ENCODE results near the gene GALNT14.

The GALNT14 gene

GRCh38 chr2:31110998-31111397 lies 27.2 kb downstream of the GALNT14 start:
- TF ChIP-seq ZC3H10 (CRISPR knock-in tag; IDR thresholded peaks at IDR 0.05) (no peak), ZNF565 (CRISPR knock-in tag; conservative IDR thresholded peaks at IDR 0.05; ENCODE audit: low read depth) (no peak), PPARA (CRISPR knock-in tag; IDR thresholded peaks at IDR 0.05; ENCODE audit: borderline replicate concordance) (no peak), GLIS3 (CRISPR knock-in tag; IDR thresholded peaks at IDR 0.05) (no peak), ZNF70 (CRISPR knock-in tag; IDR thresholded peaks at IDR 0.05) (no peak), CSRNP3 (CRISPR knock-in tag; IDR thresholded peaks at IDR 0.05) (no peak), ISL1 (CRISPR knock-in tag; IDR thresholded peaks at IDR 0.05) (no peak), CSDC2 (CRISPR knock-in tag; IDR thresholded peaks at IDR 0.05) (no peak), ESRRG (CRISPR knock-in tag; IDR thresholded peaks at IDR 0.05) (no peak)
- TF ChIP-seq, protein P1, sequence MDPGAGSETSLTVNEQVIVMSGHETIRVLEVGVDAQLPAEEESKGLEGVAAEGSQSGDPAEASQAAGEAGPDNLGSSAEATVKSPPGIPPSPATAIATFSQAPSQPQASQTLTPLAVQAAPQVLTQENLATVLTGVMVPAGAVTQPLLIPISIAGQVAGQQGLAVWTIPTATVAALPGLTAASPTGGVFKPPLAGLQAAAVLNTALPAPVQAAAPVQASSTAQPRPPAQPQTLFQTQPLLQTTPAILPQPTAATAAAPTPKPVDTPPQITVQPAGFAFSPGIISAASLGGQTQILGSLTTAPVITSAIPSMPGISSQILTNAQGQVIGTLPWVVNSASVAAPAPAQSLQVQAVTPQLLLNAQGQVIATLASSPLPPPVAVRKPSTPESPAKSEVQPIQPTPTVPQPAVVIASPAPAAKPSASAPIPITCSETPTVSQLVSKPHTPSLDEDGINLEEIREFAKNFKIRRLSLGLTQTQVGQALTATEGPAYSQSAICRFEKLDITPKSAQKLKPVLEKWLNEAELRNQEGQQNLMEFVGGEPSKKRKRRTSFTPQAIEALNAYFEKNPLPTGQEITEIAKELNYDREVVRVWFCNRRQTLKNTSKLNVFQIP (CRISPR knock-in tag; IDR thresholded peaks at IDR 0.05; ENCODE audit: borderline replicate concordance, low read depth), result no peak

GRCh38 chr2:31110431-31110830 lies 27.8 kb downstream of the GALNT14 start:
- ATAC-seq, result no peak
- TF ChIP-seq ZFP30 (CRISPR knock-in tag; IDR thresholded peaks at IDR 0.05), result no peak
- no peak for TF ChIP-seq ISL1 (CRISPR knock-in tag; IDR thresholded peaks at IDR 0.05)
- TF ChIP-seq ZNF565 (CRISPR knock-in tag; conservative IDR thresholded peaks at IDR 0.05; ENCODE audit: low read depth), result no peak
- TF ChIP-seq RARB (CRISPR knock-in tag; IDR thresholded peaks at IDR 0.05), result no peak
- TF ChIP-seq PATZ1 (CRISPR knock-in tag; IDR thresholded peaks at IDR 0.05; ENCODE audit: borderline replicate concordance), result no peak
- no peak for TF ChIP-seq OSR1 (CRISPR knock-in tag; IDR thresholded peaks at IDR 0.05)
- TF ChIP-seq TOX (CRISPR knock-in tag; IDR thresholded peaks at IDR 0.05; ENCODE audit: borderline replicate concordance), result no peak
- no peak for TF ChIP-seq CREB5 (CRISPR knock-in tag; IDR thresholded peaks at IDR 0.05; ENCODE audit: low read depth)
- TF ChIP-seq PPARA (CRISPR knock-in tag; IDR thresholded peaks at IDR 0.05; ENCODE audit: borderline replicate concordance), result no peak
- TF ChIP-seq BACH2 (CRISPR knock-in tag; IDR thresholded peaks at IDR 0.05; ENCODE audit: borderline replicate concordance), result no peak
- TF ChIP-seq ZC3H10 (CRISPR knock-in tag; IDR thresholded peaks at IDR 0.05), result no peak
- TF ChIP-seq TCF4 (CRISPR knock-in tag; IDR thresholded peaks at IDR 0.05; ENCODE audit: borderline replicate concordance), result no peak

More at GRCh38 chr2:31110998-31111397, 27.2 kb downstream of the GALNT14 start:
- ATAC-seq, result no peak; the same call in 2 of the 3 replicates

- TF ChIP-seq CREB5 (CRISPR knock-in tag; IDR thresholded peaks at IDR 0.05; ENCODE audit: low read depth) (no peak), GLIS3 (CRISPR knock-in tag; IDR thresholded peaks at IDR 0.05) (no peak), ESRRG (CRISPR knock-in tag; IDR thresholded peaks at IDR 0.05) (no peak), ZC3H10 (CRISPR knock-in tag; IDR thresholded peaks at IDR 0.05) (no peak), ISL1 (CRISPR knock-in tag; IDR thresholded peaks at IDR 0.05) (no peak), CSDC2 (CRISPR knock-in tag; IDR thresholded peaks at IDR 0.05) (no peak)
- TF ChIP-seq, protein P1 (CRISPR knock-in tag; IDR thresholded peaks at IDR 0.05; ENCODE audit: borderline replicate concordance, low read depth), result no peak
- ATAC-seq, result no peak
Observed at GRCh38 chr2:31109633-31110192, 28.5 kb downstream of the GALNT14 start.
